KMS-11 (cell line): Measurements from ENCODE around the gene POLR2A.

Source experiments
- H2AFZ ChIP-seq: fragments of 200-600 bp; sonication (generic); 2 replicates; pipeline ENCODE4 v1.6.1; 2016; ENCODE audit warnings: antibody characterized with exemption, mixed run types, low read depth
- H3K27ac ChIP-seq: fragments of 200-600 bp; sonication (generic); 2 replicates; pipeline ENCODE4 v1.6.1; 2016; ENCODE audit warnings: mild to moderate bottlenecking, mixed run types
- H3K27me3 ChIP-seq: fragments of 200-600 bp; sonication (generic); 2 replicates; pipeline ENCODE4 v1.6.1; 2017; ENCODE audit warnings: mild to moderate bottlenecking, low read depth, mixed run types, moderate library complexity; ENCODE audit not compliant: insufficient read depth
- H3K36me3 ChIP-seq: fragments of 200-600 bp; sonication (generic); 2 replicates; pipeline ENCODE4 v1.6.1; 2017; ENCODE audit warnings: mild to moderate bottlenecking, mixed run types; ENCODE audit not compliant: insufficient read depth
- H3K4me1 ChIP-seq: fragments of 200-600 bp; sonication (generic); 2 replicates; pipeline ENCODE4 v1.6.1; 2016; ENCODE audit warnings: mild to moderate bottlenecking, low read depth, mixed run types; ENCODE audit not compliant: poor library complexity, severe bottlenecking
- H3K4me2 ChIP-seq: fragments of 200-600 bp; sonication (generic); 2 replicates; pipeline ENCODE4 v1.7.0; 2016; ENCODE audit warnings: mild to moderate bottlenecking, mixed run types
- H3K4me3 ChIP-seq: fragments of 200-600 bp; sonication (generic); IDR thresholded peaks from 2 replicates; pipeline ENCODE4 v1.6.1; 2017; ENCODE audit warnings: low read depth, low read length, mixed read lengths; ENCODE audit not compliant: insufficient read depth
- H3K79me2 ChIP-seq: fragments of 200-600 bp; sonication (generic); 2 replicates; pipeline ENCODE4 v1.6.1; 2016; ENCODE audit warnings: low read depth, mixed run types; ENCODE audit not compliant: insufficient read depth
- H3K9ac ChIP-seq: fragments of 200-600 bp; sonication (generic); 2 replicates; pipeline ENCODE4 v1.6.1; 2016; ENCODE audit warnings: mild to moderate bottlenecking, mixed run types
- H4K20me1 ChIP-seq: fragments of 200-600 bp; sonication (generic); 2 replicates; pipeline ENCODE4 v1.6.1; 2016; ENCODE audit warnings: mild to moderate bottlenecking, mixed run types; ENCODE audit not compliant: insufficient read depth
- TF ChIP-seq, protein P1 (sequence below): fragments of 200-600 bp; sonication (generic); conservative IDR thresholded peaks from 2 replicates; pipeline ENCODE4 v1.6.1; 2017; ENCODE audit warnings: low read depth, mild to moderate bottlenecking, antibody characterized with exemption, low read length, moderate library complexity, mixed read lengths

POLR2A gene

DNA sequence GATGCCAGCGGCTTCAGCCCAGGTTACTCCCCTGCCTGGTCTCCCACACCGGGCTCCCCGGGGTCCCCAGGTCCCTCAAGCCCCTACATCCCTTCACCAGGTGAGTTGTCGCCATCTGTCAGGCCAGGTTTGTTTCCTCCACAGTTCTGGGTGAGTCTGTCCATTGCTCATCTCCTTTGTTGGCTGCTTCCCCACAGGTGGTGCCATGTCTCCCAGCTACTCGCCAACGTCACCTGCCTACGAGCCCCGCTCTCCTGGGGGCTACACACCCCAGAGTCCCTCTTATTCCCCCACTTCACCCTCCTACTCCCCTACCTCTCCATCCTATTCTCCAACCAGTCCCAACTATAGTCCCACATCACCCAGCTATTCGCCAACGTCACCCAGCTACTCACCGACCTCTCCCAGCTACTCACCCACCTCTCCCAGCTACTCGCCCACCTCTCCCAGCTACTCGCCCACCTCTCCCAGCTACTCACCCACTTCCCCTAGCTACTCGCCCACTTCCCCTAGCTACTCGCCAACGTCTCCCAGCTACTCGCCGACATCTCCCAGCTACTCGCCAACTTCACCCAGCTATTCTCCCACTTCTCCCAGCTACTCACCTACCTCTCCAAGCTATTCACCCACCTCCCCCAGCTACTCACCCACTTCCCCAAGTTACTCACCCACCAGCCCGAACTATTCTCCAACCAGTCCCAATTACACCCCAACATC, 28.8 kb downstream of the POLR2A start:
- Histone ChIP-seq H3K4me2 (no peak overlapping the region), H3K9ac (no peak overlapping the region), H3K27me3 (no peaks in the 10 kb centered on the region), H3K4me3 (no peak overlapping the region), H4K20me1 (no peaks in the 10 kb centered on the region), H2AFZ (no peak overlapping the region), H3K4me1 (no peaks in the 10 kb centered on the region), H3K36me3 (no peaks in the 10 kb centered on the region), H3K79me2 (no peaks in the 10 kb centered on the region), H3K27ac (no peak overlapping the region)
- TF ChIP-seq, protein P1, sequence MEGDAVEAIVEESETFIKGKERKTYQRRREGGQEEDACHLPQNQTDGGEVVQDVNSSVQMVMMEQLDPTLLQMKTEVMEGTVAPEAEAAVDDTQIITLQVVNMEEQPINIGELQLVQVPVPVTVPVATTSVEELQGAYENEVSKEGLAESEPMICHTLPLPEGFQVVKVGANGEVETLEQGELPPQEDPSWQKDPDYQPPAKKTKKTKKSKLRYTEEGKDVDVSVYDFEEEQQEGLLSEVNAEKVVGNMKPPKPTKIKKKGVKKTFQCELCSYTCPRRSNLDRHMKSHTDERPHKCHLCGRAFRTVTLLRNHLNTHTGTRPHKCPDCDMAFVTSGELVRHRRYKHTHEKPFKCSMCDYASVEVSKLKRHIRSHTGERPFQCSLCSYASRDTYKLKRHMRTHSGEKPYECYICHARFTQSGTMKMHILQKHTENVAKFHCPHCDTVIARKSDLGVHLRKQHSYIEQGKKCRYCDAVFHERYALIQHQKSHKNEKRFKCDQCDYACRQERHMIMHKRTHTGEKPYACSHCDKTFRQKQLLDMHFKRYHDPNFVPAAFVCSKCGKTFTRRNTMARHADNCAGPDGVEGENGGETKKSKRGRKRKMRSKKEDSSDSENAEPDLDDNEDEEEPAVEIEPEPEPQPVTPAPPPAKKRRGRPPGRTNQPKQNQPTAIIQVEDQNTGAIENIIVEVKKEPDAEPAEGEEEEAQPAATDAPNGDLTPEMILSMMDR: no peak

DNA sequence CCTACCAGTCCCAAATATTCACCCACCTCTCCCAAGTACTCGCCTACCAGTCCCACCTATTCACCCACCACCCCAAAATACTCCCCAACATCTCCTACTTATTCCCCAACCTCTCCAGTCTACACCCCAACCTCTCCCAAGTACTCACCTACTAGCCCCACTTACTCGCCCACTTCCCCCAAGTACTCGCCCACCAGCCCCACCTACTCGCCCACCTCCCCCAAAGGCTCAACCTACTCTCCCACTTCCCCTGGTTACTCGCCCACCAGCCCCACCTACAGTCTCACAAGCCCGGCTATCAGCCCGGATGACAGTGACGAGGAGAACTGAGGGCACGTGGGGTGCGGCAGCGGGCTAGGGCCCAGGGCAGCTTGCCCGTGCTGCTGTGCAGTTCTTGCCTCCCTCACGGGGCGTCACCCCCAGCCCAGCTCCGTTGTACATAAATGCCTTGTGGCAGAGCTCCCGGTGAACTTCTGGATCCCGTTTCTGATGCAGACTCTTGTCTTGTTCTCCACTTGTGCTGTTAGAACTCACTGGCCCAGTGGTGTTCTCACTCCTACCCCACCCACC, 29.8 kb downstream of the POLR2A start:
- Histone ChIP-seq H4K20me1 (no peaks in the 10 kb centered on the region), H3K4me1 (no peaks in the 10 kb centered on the region), H2AFZ (no peak overlapping the region), H3K36me3 (no peaks in the 10 kb centered on the region), H3K4me2 (no peak overlapping the region), H3K27me3 (no peaks in the 10 kb centered on the region), H3K9ac (no peak overlapping the region), H3K27ac (no peak overlapping the region), H3K4me3 (no peak overlapping the region), H3K79me2 (no peaks in the 10 kb centered on the region)
- TF ChIP-seq, protein P1: no peak

DNA sequence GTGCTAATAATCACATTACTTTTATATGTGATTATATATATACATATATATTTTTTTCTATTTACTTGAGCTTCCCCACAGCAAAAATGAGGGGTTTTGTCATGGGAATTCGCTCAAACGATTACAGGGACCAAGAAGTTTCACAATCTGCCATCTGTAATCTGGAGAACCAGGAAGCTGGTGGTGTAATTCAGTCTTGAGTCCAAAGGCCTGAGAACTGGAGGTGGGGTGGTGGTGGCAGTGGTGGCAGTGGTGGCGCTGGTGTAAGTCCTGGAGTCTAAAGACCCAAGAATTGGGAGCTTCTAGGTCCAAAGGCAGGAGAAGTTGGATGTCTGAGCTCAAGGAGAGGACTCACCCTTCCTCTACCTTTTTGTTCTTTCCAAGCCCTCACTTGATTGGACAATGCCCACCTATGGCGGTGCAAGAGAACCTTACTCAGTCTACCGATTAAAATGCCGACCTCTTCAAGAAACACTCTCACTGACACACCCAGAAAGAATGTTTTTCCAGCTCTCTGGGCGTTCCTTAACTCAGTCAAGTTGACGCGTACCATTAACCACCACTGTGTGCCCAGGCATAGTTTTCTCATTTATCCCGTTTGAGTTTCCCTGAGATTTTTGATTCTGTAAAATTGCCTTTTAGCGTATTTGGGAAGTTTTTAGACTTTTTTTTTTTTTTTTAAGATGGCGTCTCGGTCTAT, 31.9 kb downstream of the POLR2A start:
- TF ChIP-seq, protein P1: no peak
- H3K9ac ChIP-seq: no peak overlapping the region

DNA sequence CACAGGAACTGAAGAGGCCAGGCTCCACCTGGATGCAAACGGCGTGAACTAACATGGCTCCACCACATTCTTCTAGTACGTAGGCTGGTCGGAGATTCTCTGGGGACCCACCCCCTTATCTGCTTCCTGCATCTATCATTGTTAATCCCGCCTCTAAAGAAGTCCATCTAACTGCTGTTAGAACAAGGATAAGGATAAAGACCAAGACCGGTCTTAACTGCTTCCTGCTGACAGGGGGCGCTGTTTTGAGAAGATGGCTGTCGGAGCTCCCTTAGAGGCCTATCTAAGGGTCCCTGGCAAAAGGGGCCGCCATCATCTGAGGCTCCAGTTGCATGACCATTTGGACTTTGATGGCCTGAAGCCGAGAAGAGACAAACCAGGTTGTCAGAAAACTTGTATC, 38.9 kb downstream of the POLR2A start:
- H3K9ac ChIP-seq: no peak overlapping the region
- TF ChIP-seq, protein P1: peak; percentile 28
- no peaks in the 10 kb centered on the region for H3K79me2 ChIP-seq
- no peaks in the 10 kb centered on the region for H4K20me1 ChIP-seq
- H3K27me3 ChIP-seq: no peaks in the 10 kb centered on the region
- no peak overlapping the region for H2AFZ ChIP-seq
- H3K36me3 ChIP-seq: no peaks in the 10 kb centered on the region
- no peak overlapping the region for H3K4me2 ChIP-seq
- no peaks in the 10 kb centered on the region for H3K4me1 ChIP-seq
- H3K27ac ChIP-seq: no peak overlapping the region
- no peak overlapping the region for H3K4me3 ChIP-seq

More for the DNA sequence above, 31.9 kb downstream of the POLR2A start:
- no peak overlapping the region for H3K4me2 ChIP-seq
- no peak overlapping the region for H3K27ac ChIP-seq
- no peak overlapping the region for H2AFZ ChIP-seq
- no peak overlapping the region for H3K4me3 ChIP-seq
- H3K79me2 ChIP-seq: no peaks in the 10 kb centered on the region
- H3K36me3 ChIP-seq: no peaks in the 10 kb centered on the region
- no peaks in the 10 kb centered on the region for H4K20me1 ChIP-seq
- no peaks in the 10 kb centered on the region for H3K4me1 ChIP-seq
- H3K27me3 ChIP-seq: no peaks in the 10 kb centered on the region
